A673 (cell line): ENCODE measurements around the gene KAT7. TPM values are rescaled to one million over a fixed set of nuclear protein-coding genes. Genes with fewer than 3 reads are reported as not detected.

Experiments
- BruUV-seq: library from RNA; stranded (reverse); fragments of 400-500 nt; replicated peaks from 2 replicates; lab custom pipeline; 2021; lab: Mats Ljungman, UMichigan
- CTCF ChIA-PET: fragments of 300-600 bp; sonication (Branson Sonifier 250); formaldehyde crosslinking; loops from one replicate; lab custom pipeline; 2022; ENCODE audit warnings: antibody characterized with exemption; lab: Charles Lee
- POLR2A ChIA-PET: fragments of 300-600 bp; sonication (Branson Sonifier 250); formaldehyde crosslinking; loops from one replicate; lab custom pipeline; 2022; ENCODE audit warnings: antibody characterized with exemption; ENCODE audit not compliant: low non-redundant PET; lab: Charles Lee
- DNase-seq: peaks from one replicate; pipeline ENCODE4 v3.0.0-alpha.2; 2015; ENCODE audit warnings: low spot score
- H3K27ac ChIP-seq: fragments of 200-600 bp; sonication (generic); 2 replicates; pipeline ENCODE4 v1.5.1; 2016; ENCODE audit warnings: mixed run types, low read depth, mild to moderate bottlenecking, mixed read lengths, antibody characterized with exemption, low read length; ENCODE audit not compliant: poor library complexity, severe bottlenecking
- H3K27me3 ChIP-seq: fragments of 200-600 bp; sonication (generic); replicated peaks from 2 replicates; pipeline ENCODE4 v1.6.1; 2017; ENCODE audit warnings: mixed run types, low read depth, mild to moderate bottlenecking, mixed read lengths, antibody characterized with exemption, low read length; ENCODE audit not compliant: insufficient read depth, poor library complexity
- H3K36me3 ChIP-seq: fragments of 200-600 bp; sonication (generic); 2 replicates; pipeline ENCODE4 v1.6.1; 2016; ENCODE audit warnings: mixed run types, mild to moderate bottlenecking, mixed read lengths, antibody characterized with exemption, low read length; ENCODE audit not compliant: insufficient read depth, poor library complexity, severe bottlenecking
- H3K4me1 ChIP-seq: fragments of 200-600 bp; sonication (generic); 2 replicates; pipeline ENCODE4 v1.6.1; 2017; ENCODE audit warnings: mixed run types, mild to moderate bottlenecking, mixed read lengths, antibody characterized with exemption, low read length; ENCODE audit not compliant: insufficient read depth, poor library complexity, severe bottlenecking
- H3K4me3 ChIP-seq: fragments of 200-600 bp; sonication (generic); 2 replicates; pipeline ENCODE4 v1.5.1; 2016; ENCODE audit warnings: low read depth, mixed run types, mild to moderate bottlenecking, mixed read lengths, low read length; ENCODE audit not compliant: poor library complexity, severe bottlenecking
- H3K9me3 ChIP-seq: fragments of 200-600 bp; sonication (generic); 2 replicates; pipeline ENCODE4 v1.6.1; 2016; ENCODE audit warnings: mixed run types, low read depth, mild to moderate bottlenecking, mixed read lengths, antibody characterized with exemption, low read length; ENCODE audit not compliant: poor library complexity, severe bottlenecking
- CTCF ChIP-seq: fragments of 300-800, 200-600 bp; sonication (generic); conservative IDR thresholded peaks from 2 replicates; pipeline ENCODE4 v1.5.1; 2017; ENCODE audit warnings: low read depth, mild to moderate bottlenecking, antibody characterized with exemption, low read length, moderate library complexity, mixed read lengths
- EZH2 ChIP-seq: fragments of 200-600 bp; sonication (generic); IDR thresholded peaks from 2 replicates; pipeline ENCODE4 v1.6.1; 2017; ENCODE audit warnings: borderline replicate concordance, low read depth, mild to moderate bottlenecking, mixed read lengths, antibody characterized with exemption, low read length; ENCODE audit not compliant: poor library complexity, severe bottlenecking
- intact Hi-C: fragments of 100-400 bp; cut with micrococcal nuclease; formaldehyde crosslinking; loops from one replicate; pipeline ENCODE4 v1.10.0; 2022; ENCODE audit not compliant: unreplicated experiment
- total RNA-seq: library from RNA; stranded (reverse); gene quantifications from 2 replicates; pipeline ENCODE4 v1.2.3, GENCODE V29; 2021

KAT7 gene
- total RNA-seq, 1 experiment from 2014 or later: 94.0 TPM

- Histone ChIP-seq H3K27me3 (no peaks in the 10 kb centered on the region), H3K27ac (no peak overlapping the region), H3K9me3 (no peaks in the 10 kb centered on the region), H3K4me3 (no peak overlapping the region), H3K4me1 (no peaks in the 10 kb centered on the region), H3K36me3 (no peaks in the 10 kb centered on the region)
- DNase-seq: no peak
- TF ChIP-seq CTCF (no peak), EZH2 (no peak)
- CTCF ChIA-PET: no interaction called here
- BruUV-seq: no TSS peak
- intact Hi-C loops: no loop called here
- POLR2A ChIA-PET: no interaction called here
These were observed 11.8 kb upstream of the KAT7 start for GRCh38 chr17:49776551-49777300.

- Histone ChIP-seq H3K9me3 (no peaks in the 10 kb centered on the region), H3K36me3 (no peaks in the 10 kb centered on the region), H3K4me1 (no peaks in the 10 kb centered on the region), H3K27ac (no peak overlapping the region), H3K27me3 (no peaks in the 10 kb centered on the region), H3K4me3 (no peak overlapping the region)
- TF ChIP-seq CTCF (no peak), EZH2 (no peak)
- ChIA-PET CTCF (no interaction called here), POLR2A (no interaction called here)
- intact Hi-C loops: no loop called here
- no TSS peak for BruUV-seq
- DNase-seq: no peak
These were observed 10.9 kb upstream of the KAT7 start for GRCh38 chr17:49777563-49777962.

- no peak for DNase-seq
- ChIA-PET POLR2A (interaction anchor here (0.6 kb wide), 1 partner anchor 67 kb away, joined by 3 read pairs; no protein-coding TSS in a partner anchor), CTCF (no interaction called here)
- Histone ChIP-seq H3K9me3 (no peaks in the 10 kb centered on the region), H3K36me3 (no peaks in the 10 kb centered on the region), H3K27ac (no peak overlapping the region), H3K27me3 (no peaks in the 10 kb centered on the region), H3K4me3 (no peak overlapping the region), H3K4me1 (no peaks in the 10 kb centered on the region)
- TF ChIP-seq CTCF: no peak
- TF ChIP-seq EZH2: no peak
- intact Hi-C loops: no loop called here
- no TSS peak for BruUV-seq
These were observed 9.2 kb upstream of the KAT7 start for GRCh38 chr17:49779156-49779738.
